ENCODE measurements around the gene BOLA1.
"Not testable (repeated sequence)": the region's sequence is repeated elsewhere in the genome, so short reads cannot be mapped to it uniquely, and the experiment has no call there.

Gene BOLA1

GRCh38 chr1:149887196-149887455, 12.2 kb upstream of the BOLA1 start:
- DNase-seq (ENCODE audit: low spot score): not testable (repeated sequence)

GRCh38 chr1:149887456-149888246, 11.7 kb upstream of the BOLA1 start:
- peak; percentile 100 for DNase-seq (ENCODE audit: low spot score)

- DNase-seq (ENCODE audit: low spot score): no peak
Observed at GRCh38 chr1:149888247-149888998, 10.9 kb upstream of the BOLA1 start.

GRCh38 chr1:149888999-149889289, 10.4 kb upstream of the BOLA1 start:
- DNase-seq (ENCODE audit: low spot score): no peak

- DNase-seq (ENCODE audit: low spot score): no peak
Observed at GRCh38 chr1:149896575-149896974, 2.8 kb upstream of the BOLA1 start.

GRCh38 chr1:149903836-149904491, 4.6 kb downstream of the BOLA1 start:
- DNase-seq (ENCODE audit: low spot score): no peak

- no peak for DNase-seq (ENCODE audit: low spot score)
Observed at GRCh38 chr1:149906570-149907075, 7.3 kb downstream of the BOLA1 start.

GRCh38 chr1:149914545-149914944, 15.2 kb downstream of the BOLA1 start:
- no peak for DNase-seq (ENCODE audit: low spot score)

GRCh38 chr1:149915429-149916192, 16.2 kb downstream of the BOLA1 start:
- DNase-seq (ENCODE audit: low spot score): no peak

- no peak for DNase-seq (ENCODE audit: low spot score)
Observed at GRCh38 chr1:149916193-149916897, 17.0 kb downstream of the BOLA1 start.

- DNase-seq (ENCODE audit: low spot score): no peak
Observed at GRCh38 chr1:149916898-149917252, 17.5 kb downstream of the BOLA1 start.

- DNase-seq (ENCODE audit: low spot score): peak; percentile 60
Observed at GRCh38 chr1:149917571-149918144, 18.3 kb downstream of the BOLA1 start, which contains the start of gene SV2A. Gene SV2A (minus strand): TSS chr1:149917844. CDS start chr1:149913840, 4,004 bp downstream.

GRCh38 chr1:149923626-149924025, 24.3 kb downstream of the BOLA1 start:
- DNase-seq (ENCODE audit: low spot score): no peak

- DNase-seq (ENCODE audit: low spot score): no peak
Observed at GRCh38 chr1:149925345-149925744, 26.0 kb downstream of the BOLA1 start.

- DNase-seq (ENCODE audit: low spot score): no peak
Observed at GRCh38 chr1:149925751-149926150, 26.4 kb downstream of the BOLA1 start.

GRCh38 chr1:149926296-149926695, 26.9 kb downstream of the BOLA1 start:
- no peak for DNase-seq (ENCODE audit: low spot score)

GRCh38 chr1:149927056-149927562, 27.7 kb downstream of the BOLA1 start:
- DNase-seq (ENCODE audit: low spot score): no peak

GRCh38 chr1:149927563-149928400, 28.4 kb downstream of the BOLA1 start, which contains the start of gene SF3B4:
Gene SF3B4 (minus strand): TSS chr1:149927803. CDS start chr1:149927759, 44 bp downstream.
- DNase-seq (ENCODE audit: low spot score): peak; percentile 93

GRCh38 chr1:149928401-149928724, 29.0 kb downstream of the BOLA1 start:
- no peak for DNase-seq (ENCODE audit: low spot score)

- DNase-seq (ENCODE audit: low spot score): no peak
Observed at GRCh38 chr1:149929856-149930255, 30.5 kb downstream of the BOLA1 start.
